Right lobe of liver (tissue), 6 donors: Measurements from ENCODE around the gene PRKCZ. TPM values are rescaled to one million over a fixed set of nuclear protein-coding genes. Genes with fewer than 3 reads are reported as not detected.

Source experiments
- ATAC-seq, 4 donors: fragments of 200-7000 bp; cut with Tn5 transposase; one replicate each; pipeline ENCODE4 v1.9.1; 2020; ENCODE audit warnings: mild to moderate bottlenecking in 4 of 4, moderate library complexity in 4 of 4
- DNase-seq, 3 donors: peaks; one replicate each; pipeline ENCODE4 v3.0.0-alpha.2; 2020
- H3K27ac ChIP-seq, 3 donors: fragments of 200-600 bp; one replicate each; pipeline ENCODE4 v1.8.0; 2022
- H3K27me3 ChIP-seq, 2 donors: fragments of 200-600 bp; one replicate each; pipeline ENCODE4 v1.8.0; 2022
- H3K36me3 ChIP-seq, 4 donors: fragments of 200-600 bp; sonication (generic) in 1 of 4; one replicate each; pipeline versions ENCODE4 v1.5.1 to v1.8.0; 2017 to 2022; ENCODE audit warnings: control low read depth in 1 of 4
- H3K4me1 ChIP-seq, 4 donors: fragments of 200-600 bp; sonication (generic) in 1 of 4; one replicate each; pipeline versions ENCODE4 v1.5.1 to v1.8.0; 2017 to 2022; ENCODE audit warnings: control low read depth in 1 of 4
- H3K4me3 ChIP-seq, 3 donors: fragments of 200-600 bp; one replicate each; pipeline ENCODE4 v1.8.0; 2022
- H3K9me3 ChIP-seq, 4 donors: fragments of 200-600 bp; sonication (generic) in 1 of 4; one replicate each; pipeline versions ENCODE4 v1.5.1 to v1.8.0; 2017 to 2022; ENCODE audit warnings: control low read depth in 1 of 4
- POLR2A ChIP-seq: fragments of 450-650 bp; IDR thresholded peaks from one replicate; pipeline ENCODE4 v1.6.1; 2017; ENCODE audit warnings: antibody characterized with exemption, mild to moderate bottlenecking
- WGBS: methylation state at CpG from one replicate; pipeline ENCODE4 v1.1.6; 2018; ENCODE audit warnings: low coverage, low lambda C conversion rate; ENCODE audit not compliant: insufficient coverage; ENCODE audit errors: missing lambda C conversion rate; 5-methylcytosine and 5-hydroxymethylcytosine counted together
- intact Hi-C, 2 donors: fragments of 100-400 bp; cut with DNase I; formaldehyde crosslinking; loops; one replicate each; pipeline versions ENCODE4 v1.11.2 to v1.14.1; 2022
- total RNA-seq, 6 experiments: library from RNA; depleted of rRNA in 2 of 6; stranded (reverse); fragments of >200 nt in 2 of 6; fragmentation: NEBNext Ultra II Directional in 3 of 6; extraction: Animal tissue kit (Norgen Biotek cat#: 25700) in 3 of 6; gene quantifications; one replicate each; pipeline versions ENCODE4 v1.1.0 to v1.2.4, GENCODE V29; 2016 to 2023
- TF ChIP-seq, protein P1 (sequence below), 4 donors: fragments of 200-600 bp in 3 of 4; fragments of 450-650 bp in 1 of 4; IDR thresholded peaks; one replicate each; pipeline versions ENCODE4 v1.5.1 to v1.8.0; 2016 to 2022; ENCODE audit warnings: antibody characterized with exemption in 4 of 4, mild to moderate bottlenecking in 2 of 4
- donor health status: DM: no; HTN: yes; CAD: no.
- donor health status: DM: no; HTN: no; CAD: no.
- donor health status: DM: no; HTN: no; CAD: no.
- donor health status: DM: no; HTN: yes; CAD: no.
- donor health status: DM: no; HTN: yes; CAD: no.

Gene PRKCZ
- total RNA-seq, 6 experiments from 2014 or later, result 10.3 to 20.1 (median 15.8) TPM

DNA sequence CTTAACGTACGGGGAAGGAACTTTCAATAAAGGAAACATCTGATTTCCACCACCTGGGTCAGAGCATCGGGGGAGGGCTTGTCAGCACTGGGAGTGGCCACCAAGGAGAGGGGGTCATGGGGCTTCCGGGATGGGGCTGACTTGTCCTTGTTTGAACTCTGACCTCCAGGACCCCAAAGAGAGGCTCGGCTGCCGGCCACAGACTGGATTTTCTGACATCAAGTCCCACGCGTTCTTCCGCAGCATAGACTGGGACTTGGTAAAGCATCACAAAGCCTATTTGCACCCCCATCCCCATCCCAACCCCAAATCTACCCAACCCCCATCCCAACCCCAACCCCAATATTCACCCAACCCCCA is 124.8 kb downstream of the PRKCZ start:
- no peak for DNase-seq
- Histone ChIP-seq H3K27ac (no peak overlapping the region), H3K9me3 (no peaks in the 10 kb centered on the region), H3K36me3 (no peaks in the 10 kb centered on the region), H3K4me3 (no peak overlapping the region), H3K4me1 (no peaks in the 10 kb centered on the region), H3K27me3 (no peaks in the 10 kb centered on the region)
- intact Hi-C loops, result no loop called here
- 64% methylated on average over 3 of the region's 9 CpGs for WGBS
- TF ChIP-seq, protein P1, sequence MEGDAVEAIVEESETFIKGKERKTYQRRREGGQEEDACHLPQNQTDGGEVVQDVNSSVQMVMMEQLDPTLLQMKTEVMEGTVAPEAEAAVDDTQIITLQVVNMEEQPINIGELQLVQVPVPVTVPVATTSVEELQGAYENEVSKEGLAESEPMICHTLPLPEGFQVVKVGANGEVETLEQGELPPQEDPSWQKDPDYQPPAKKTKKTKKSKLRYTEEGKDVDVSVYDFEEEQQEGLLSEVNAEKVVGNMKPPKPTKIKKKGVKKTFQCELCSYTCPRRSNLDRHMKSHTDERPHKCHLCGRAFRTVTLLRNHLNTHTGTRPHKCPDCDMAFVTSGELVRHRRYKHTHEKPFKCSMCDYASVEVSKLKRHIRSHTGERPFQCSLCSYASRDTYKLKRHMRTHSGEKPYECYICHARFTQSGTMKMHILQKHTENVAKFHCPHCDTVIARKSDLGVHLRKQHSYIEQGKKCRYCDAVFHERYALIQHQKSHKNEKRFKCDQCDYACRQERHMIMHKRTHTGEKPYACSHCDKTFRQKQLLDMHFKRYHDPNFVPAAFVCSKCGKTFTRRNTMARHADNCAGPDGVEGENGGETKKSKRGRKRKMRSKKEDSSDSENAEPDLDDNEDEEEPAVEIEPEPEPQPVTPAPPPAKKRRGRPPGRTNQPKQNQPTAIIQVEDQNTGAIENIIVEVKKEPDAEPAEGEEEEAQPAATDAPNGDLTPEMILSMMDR (IDR thresholded peaks at IDR 0.05), result no peak
- TF ChIP-seq POLR2A, result no peak
- no peak for ATAC-seq

GRCh38 chr1:2175681-2176454 is 125.7 kb downstream of the PRKCZ start:
- Histone ChIP-seq H3K9me3 (no peaks in the 10 kb centered on the region), H3K4me1 (no peaks in the 10 kb centered on the region), H3K36me3 (no peaks in the 10 kb centered on the region), H3K27ac (no peak overlapping the region), H3K4me3 (no peak overlapping the region), H3K27me3 (no peaks in the 10 kb centered on the region)
- WGBS, result 84% methylated on average over 10 of the region's 42 CpGs
- DNase-seq (no peak), ATAC-seq (no peak)
- no peak for TF ChIP-seq POLR2A
- TF ChIP-seq, protein P1 (IDR thresholded peaks at IDR 0.05), result no peak
- intact Hi-C loops, result no loop called here

DNA sequence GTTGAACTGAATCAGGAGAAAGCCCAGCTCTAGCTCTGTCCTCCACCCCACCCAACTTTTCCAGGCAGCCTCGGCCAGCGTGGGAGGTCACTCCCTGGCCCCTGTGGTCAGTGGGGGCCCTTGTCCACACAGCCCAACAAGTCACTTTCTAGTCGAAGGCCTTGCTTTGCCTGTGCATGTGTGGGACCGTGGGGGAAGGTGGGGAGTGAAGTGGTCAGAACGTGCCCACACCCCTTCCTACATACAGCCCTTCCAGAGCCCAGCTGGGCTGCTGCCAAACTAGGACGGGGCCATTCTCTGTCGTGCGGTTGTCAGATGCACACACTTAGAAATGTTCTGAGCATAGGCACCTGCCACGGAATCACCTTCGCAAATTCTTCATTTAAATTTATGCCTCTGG is 126.4 kb downstream of the PRKCZ start:
- WGBS, result 91% methylated on average over 6 of the region's 10 CpGs
- H3K36me3 ChIP-seq, result no peaks in the 10 kb centered on the region
- no peak for ATAC-seq

DNA sequence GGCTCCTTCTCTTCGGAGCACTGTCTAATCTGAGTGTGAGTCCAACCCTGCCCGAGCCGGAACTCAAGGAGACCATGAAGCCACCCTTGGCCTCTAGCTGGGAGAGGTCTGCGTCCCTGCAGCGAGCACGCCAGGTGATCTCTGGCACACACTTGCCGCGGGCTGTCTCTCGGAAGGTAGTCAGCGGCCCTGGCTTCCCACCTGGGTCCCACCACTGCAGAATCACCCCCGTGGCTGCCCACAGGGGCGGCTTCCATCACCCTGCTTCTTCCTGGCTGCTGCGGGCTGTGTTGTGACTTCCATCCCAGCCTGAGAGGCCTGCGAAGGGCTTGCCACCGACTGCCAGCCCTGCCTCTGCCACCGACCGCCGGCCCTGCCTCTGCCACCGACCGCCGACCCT is 127.3 kb downstream of the PRKCZ start:
- no peaks in the 10 kb centered on the region for H3K36me3 ChIP-seq
- no peaks in the 10 kb centered on the region for H3K9me3 ChIP-seq
- 60% methylated on average over 1 of the region's 21 CpGs for WGBS
- no peaks in the 10 kb centered on the region for H3K27me3 ChIP-seq
- TF ChIP-seq, protein P1 (IDR thresholded peaks at IDR 0.05), result no peak
- TF ChIP-seq POLR2A, result no peak
- ATAC-seq, result no peak
- no peak overlapping the region for H3K4me3 ChIP-seq
- DNase-seq, result no peak
- H3K27ac ChIP-seq, result no peak overlapping the region
- no peaks in the 10 kb centered on the region for H3K4me1 ChIP-seq
- intact Hi-C loops, result no loop called here

More for the DNA sequence above, 126.4 kb downstream of the PRKCZ start:
- intact Hi-C loops, result no loop called here
- Histone ChIP-seq H3K4me1 (no peaks in the 10 kb centered on the region), H3K4me3 (no peak overlapping the region), H3K27me3 (no peaks in the 10 kb centered on the region), H3K27ac (no peak overlapping the region), H3K9me3 (no peaks in the 10 kb centered on the region)
- TF ChIP-seq, protein P1 (IDR thresholded peaks at IDR 0.05), result no peak
- TF ChIP-seq POLR2A, result no peak
- DNase-seq, result no peak
